ENCODE data around the gene MID2.
"Not testable (repeated sequence)": the region's sequence is repeated elsewhere in the genome, so short reads cannot be mapped to it uniquely, and the experiment has no call there.

The MID2 gene

GRCh38 chrX:107842715-107843400 is 17.2 kb downstream of the MID2 start:
- no peak for DNase-seq (ENCODE audit: low read depth)

- no peak for DNase-seq (ENCODE audit: low read depth)
Measured at GRCh38 chrX:107845625-107846024, 20.0 kb downstream of the MID2 start.

- no peak for DNase-seq (ENCODE audit: low read depth)
Measured at GRCh38 chrX:107848591-107848990, 22.9 kb downstream of the MID2 start.

- no peak for DNase-seq (ENCODE audit: low read depth)
Measured at GRCh38 chrX:107849747-107850421, 24.2 kb downstream of the MID2 start.

GRCh38 chrX:107850422-107850765 is 24.7 kb downstream of the MID2 start:
- DNase-seq (ENCODE audit: low read depth) = no peak

GRCh38 chrX:107851215-107851614 is 25.5 kb downstream of the MID2 start:
- DNase-seq (ENCODE audit: low read depth) = no peak

- DNase-seq (ENCODE audit: low read depth) = not testable (repeated sequence)
Measured at GRCh38 chrX:107851665-107852064, 26.0 kb downstream of the MID2 start.

- DNase-seq (ENCODE audit: low read depth) = no peak
Measured at GRCh38 chrX:107856289-107856688, 30.6 kb downstream of the MID2 start.

GRCh38 chrX:107857041-107857440 is 31.4 kb downstream of the MID2 start:
- DNase-seq (ENCODE audit: low read depth) = not testable (repeated sequence)

- DNase-seq (ENCODE audit: low read depth) = no peak
Measured at GRCh38 chrX:107857837-107858236, 32.2 kb downstream of the MID2 start.

- no peak for DNase-seq (ENCODE audit: low read depth)
Measured at GRCh38 chrX:107861056-107861455, 35.4 kb downstream of the MID2 start.

GRCh38 chrX:107871136-107871535 is 45.5 kb downstream of the MID2 start:
- DNase-seq (ENCODE audit: low read depth) = no peak

- no peak for DNase-seq (ENCODE audit: low read depth)
Measured at GRCh38 chrX:107878106-107878505, 52.4 kb downstream of the MID2 start.

- no peak for DNase-seq (ENCODE audit: low read depth)
Measured at GRCh38 chrX:107880054-107880610, 54.5 kb downstream of the MID2 start.

- no peak for DNase-seq (ENCODE audit: low read depth)
Measured at GRCh38 chrX:107894038-107894437, 68.4 kb downstream of the MID2 start.

- no peak for DNase-seq (ENCODE audit: low read depth)
Measured at GRCh38 chrX:107902721-107903120, 77.1 kb downstream of the MID2 start.

- no peak for DNase-seq (ENCODE audit: low read depth)
Measured at GRCh38 chrX:107905366-107905765, 79.7 kb downstream of the MID2 start.

- DNase-seq (ENCODE audit: low read depth) = no peak
Measured at GRCh38 chrX:107924136-107924746, 98.6 kb downstream of the MID2 start.

- no peak for DNase-seq (ENCODE audit: low read depth)
Measured at GRCh38 chrX:107934262-107934661, 108.6 kb downstream of the MID2 start.

- no peak for DNase-seq (ENCODE audit: low read depth)
Measured at GRCh38 chrX:107935200-107935599, 109.5 kb downstream of the MID2 start.

- no peak for DNase-seq (ENCODE audit: low read depth)
Measured at GRCh38 chrX:107935664-107936433, 110.2 kb downstream of the MID2 start.

GRCh38 chrX:107936434-107936730 is 110.7 kb downstream of the MID2 start:
- DNase-seq (ENCODE audit: low read depth) = no peak

GRCh38 chrX:107940095-107940494 is 114.4 kb downstream of the MID2 start:
- no peak for DNase-seq (ENCODE audit: low read depth)
